GM12891 (cell line): Measurements from ENCODE around the gene PPP4R3B. TPM values are rescaled to one million over a fixed set of nuclear protein-coding genes. Genes with fewer than 3 reads are reported as not detected.

Experiments
- DNase-seq: peaks from one replicate; pipeline ENCODE4 v3.0.0; 2011; ENCODE audit warnings: low spot score; ENCODE audit not compliant: insufficient read length
- FAIRE-seq: peaks from 2 replicates; lab custom pipeline; 2011; peaks lifted over from hg19 to GRCh38; lab: Jason Lieb, UNC
- PAX5 ChIP-seq: IDR thresholded peaks from 2 replicates; pipeline ENCODE4 v1.6.1; 2011; ENCODE audit warnings: low read length, moderate library complexity, mild to moderate bottlenecking; ENCODE audit not compliant: insufficient read depth, severe bottlenecking
- POLR2A ChIP-seq: IDR thresholded peaks from 2 replicates; pipeline ENCODE4 v1.6.1; 2011; ENCODE audit warnings: low read depth, low read length, control low read depth
- POLR2AphosphoS5 ChIP-seq: IDR thresholded peaks from 2 replicates; pipeline ENCODE4 v1.6.1; 2011; ENCODE audit warnings: low read depth, low read length, control low read depth
- POU2F2 ChIP-seq: IDR thresholded peaks from 2 replicates; pipeline ENCODE4 v1.6.1; 2011; ENCODE audit warnings: low read depth, mild to moderate bottlenecking, control low read depth, low read length, moderate library complexity
- SPI1 ChIP-seq: IDR thresholded peaks from 2 replicates; pipeline ENCODE4 v1.6.1; 2011; ENCODE audit warnings: low read depth, low read length, control low read depth
- TAF1 ChIP-seq: IDR thresholded peaks from 2 replicates; pipeline ENCODE4 v1.6.1; 2011; ENCODE audit warnings: low read depth, low read length, control low read depth
- polyA plus RNA-seq: library from polyadenylated mRNA; unstranded; fragments of >200 nt; gene quantifications from one replicate; pipeline ENCODE4 v1.2.1, GENCODE V29; 2012; ENCODE audit warnings: low read depth, missing spikeins, inconsistent platforms; ENCODE audit not compliant: missing spikeins

The PPP4R3B gene
- 24.3 TPM for polyA plus RNA-seq

DNA sequence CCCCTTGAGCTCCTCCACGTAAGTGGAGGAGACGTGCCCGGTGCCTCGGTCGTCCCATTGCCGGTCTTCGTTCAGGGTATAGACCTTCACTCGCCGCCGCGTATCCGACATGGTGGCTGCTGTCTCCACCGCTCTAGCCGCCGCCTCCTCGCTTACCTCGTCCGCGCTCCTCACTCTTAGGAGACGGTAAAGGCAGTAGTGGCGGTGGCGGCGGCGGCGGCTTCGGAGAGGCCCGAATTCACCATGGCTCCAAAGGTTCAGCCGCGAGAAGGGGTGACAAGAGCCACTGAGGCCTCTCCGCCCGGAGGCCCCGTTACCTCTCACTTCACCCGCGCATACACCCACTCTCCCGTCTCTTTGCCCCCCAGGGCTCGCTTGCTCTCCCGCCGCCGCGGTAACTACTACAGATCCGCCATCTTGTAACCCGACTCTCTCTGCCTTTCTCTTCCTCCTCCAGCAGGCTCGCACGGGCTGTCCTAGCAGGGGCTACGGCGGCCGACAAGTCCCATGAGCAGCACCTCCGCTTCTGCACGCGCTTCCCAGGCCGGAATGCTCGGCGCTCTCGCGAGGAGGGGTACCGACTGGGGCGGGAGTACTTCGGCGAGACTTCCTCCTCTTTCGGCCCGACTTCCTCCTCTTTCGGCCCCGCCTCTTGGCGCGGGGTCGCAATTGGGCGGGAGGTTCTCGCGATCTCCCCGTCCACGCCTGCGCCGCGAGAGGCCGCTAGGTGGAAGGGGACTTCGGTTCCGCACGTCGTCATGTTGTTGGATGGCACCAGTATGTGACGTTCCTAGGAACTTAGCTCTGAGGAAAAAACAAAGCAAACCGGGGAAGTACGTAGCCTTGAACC is at the start of gene PPP4R3B:
Gene PPP4R3B, minus strand, starts transcription at position 448 of the 850 bp plus-strand sequence. Its CDS starts 337 bp downstream, at position 111.
- peak; percentile 94 for TF ChIP-seq POLR2AphosphoS5
- TF ChIP-seq PAX5: no peak
- peak; percentile 78 for TF ChIP-seq SPI1
- TF ChIP-seq POLR2A: peak; percentile 96
- TF ChIP-seq POU2F2: peak; percentile 34; the same call in 1 of the 2 replicates
- TF ChIP-seq TAF1: peak; percentile 82
- FAIRE-seq (peak; percentile 97), DNase-seq (peak; percentile 81)

DNA sequence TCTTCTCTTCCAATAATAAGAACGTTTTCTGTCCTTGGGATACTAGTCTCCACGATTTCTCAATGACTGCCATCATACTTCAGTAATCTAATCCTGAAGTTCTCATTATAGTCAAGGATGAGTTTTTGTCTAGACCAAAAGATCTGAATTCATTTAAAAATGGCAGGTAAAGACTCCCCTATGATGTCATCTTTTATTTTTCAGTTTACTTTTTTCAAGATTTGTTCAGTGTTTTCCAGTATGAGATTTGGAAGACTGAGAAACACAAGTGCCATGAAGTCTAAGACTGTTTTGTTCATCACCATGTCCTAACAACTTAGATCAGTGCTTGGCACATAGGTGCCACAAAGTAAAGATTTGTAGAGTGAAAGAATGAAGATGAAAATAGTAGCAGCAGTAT is 35.8 kb upstream of the PPP4R3B start:
- no peak for FAIRE-seq
- DNase-seq: no peak

GRCh38 chr2:55649211-55649610 is 31.8 kb upstream of the PPP4R3B start:
- DNase-seq (no peak), FAIRE-seq (no peak)
- TF ChIP-seq PAX5: no peak
- no peak for TF ChIP-seq TAF1
- TF ChIP-seq POLR2AphosphoS5: no peak
- TF ChIP-seq POU2F2: no peak
- TF ChIP-seq POLR2A: no peak
- TF ChIP-seq SPI1: no peak

More for the DNA sequence above, 35.8 kb upstream of the PPP4R3B start:
- TF ChIP-seq POLR2AphosphoS5 (no peak), SPI1 (no peak), TAF1 (no peak), PAX5 (no peak), POU2F2 (no peak), POLR2A (no peak)

DNA sequence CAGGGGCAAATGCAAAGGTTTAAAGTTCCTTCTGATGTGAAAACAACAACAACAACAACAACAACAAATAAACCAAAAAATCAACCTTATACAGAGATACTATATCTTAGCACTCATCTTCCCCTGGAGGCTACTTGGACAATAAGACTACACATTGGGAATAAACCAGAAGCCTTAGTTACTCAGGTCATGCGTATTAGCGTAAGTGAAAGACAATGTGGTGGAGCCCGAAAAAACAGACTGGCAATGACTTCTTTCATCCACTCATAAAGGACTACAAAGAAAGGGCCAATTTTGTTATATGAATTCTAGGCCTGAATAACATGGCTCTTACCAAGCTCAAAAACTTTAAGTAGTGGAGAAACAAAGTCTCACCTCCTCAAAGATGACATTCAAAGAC is 19.4 kb upstream of the PPP4R3B start:
- DNase-seq (no peak), FAIRE-seq (no peak)
- no peak for TF ChIP-seq SPI1
- no peak for TF ChIP-seq TAF1
- TF ChIP-seq PAX5: no peak
- no peak for TF ChIP-seq POLR2AphosphoS5
- no peak for TF ChIP-seq POLR2A

GRCh38 chr2:55628931-55629330 is 11.5 kb upstream of the PPP4R3B start:
- FAIRE-seq (no peak), DNase-seq (no peak)
- TF ChIP-seq SPI1 (no peak), PAX5 (no peak), POLR2A (no peak), POU2F2 (no peak)

DNA sequence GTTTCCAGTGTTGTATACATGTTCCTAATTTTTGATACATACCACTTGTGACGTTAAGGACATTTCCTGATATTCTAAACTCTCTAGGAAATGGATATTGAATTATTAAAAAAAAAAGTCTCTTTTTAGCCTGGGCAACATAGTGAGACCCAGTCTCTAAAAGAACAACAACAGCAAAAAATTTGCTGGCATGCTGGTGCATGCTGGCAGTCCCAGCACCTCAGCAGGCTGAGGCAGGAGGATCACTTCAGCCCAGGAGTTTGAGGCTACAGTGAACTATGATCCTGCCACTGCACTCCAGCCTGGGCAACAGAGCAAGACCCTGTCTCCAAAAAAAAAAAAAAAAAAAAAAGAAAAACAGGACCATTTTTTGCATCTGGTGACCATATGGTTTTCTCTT is 10.5 kb upstream of the PPP4R3B start:
- FAIRE-seq (no peak), DNase-seq (no peak)
- TF ChIP-seq POU2F2 (no peak), TAF1 (no peak), POLR2A (no peak), POLR2AphosphoS5 (no peak), PAX5 (no peak), SPI1 (no peak)

GRCh38 chr2:55621802-55622201 is 4.4 kb upstream of the PPP4R3B start:
- TF ChIP-seq SPI1 (no peak), TAF1 (no peak), POLR2A (no peak), PAX5 (no peak), POLR2AphosphoS5 (no peak), POU2F2 (no peak)
- FAIRE-seq (no peak), DNase-seq (no peak)

DNA sequence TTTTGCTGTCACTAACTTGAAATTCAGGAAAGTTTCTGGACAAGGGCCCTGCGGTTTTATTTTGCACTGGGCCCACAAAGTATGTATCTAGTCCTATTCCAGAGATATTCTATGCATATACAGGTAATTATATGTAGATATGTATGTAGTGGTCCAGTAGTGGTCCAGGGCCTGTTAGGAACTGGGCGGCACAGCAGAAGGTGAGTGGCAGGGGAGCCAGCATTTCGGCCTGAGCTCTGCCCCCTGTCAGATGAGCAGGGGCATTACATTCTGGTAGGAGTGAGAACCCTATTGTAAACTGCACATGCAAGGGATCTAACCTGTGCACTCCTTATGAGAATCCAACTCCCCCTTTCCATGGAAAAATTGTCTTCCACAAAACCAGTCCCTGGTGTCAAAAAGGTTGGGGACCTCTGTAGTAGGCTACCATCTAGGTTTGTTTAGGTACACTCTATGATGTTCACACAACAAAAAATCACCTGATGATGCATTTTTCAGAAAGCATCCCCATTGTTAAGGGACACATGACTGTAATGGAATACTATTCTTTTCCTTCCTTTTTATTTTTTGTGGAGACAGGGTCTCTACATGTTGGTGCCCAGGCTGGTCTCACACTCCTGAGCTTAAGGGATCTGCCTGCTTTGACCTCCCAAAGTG is 2.8 kb upstream of the PPP4R3B start:
- FAIRE-seq (no peak), DNase-seq (no peak)
- no peak for TF ChIP-seq POLR2A
- no peak for TF ChIP-seq TAF1
- TF ChIP-seq POU2F2: no peak
- TF ChIP-seq SPI1: no peak
- TF ChIP-seq PAX5: no peak
- no peak for TF ChIP-seq POLR2AphosphoS5

DNA sequence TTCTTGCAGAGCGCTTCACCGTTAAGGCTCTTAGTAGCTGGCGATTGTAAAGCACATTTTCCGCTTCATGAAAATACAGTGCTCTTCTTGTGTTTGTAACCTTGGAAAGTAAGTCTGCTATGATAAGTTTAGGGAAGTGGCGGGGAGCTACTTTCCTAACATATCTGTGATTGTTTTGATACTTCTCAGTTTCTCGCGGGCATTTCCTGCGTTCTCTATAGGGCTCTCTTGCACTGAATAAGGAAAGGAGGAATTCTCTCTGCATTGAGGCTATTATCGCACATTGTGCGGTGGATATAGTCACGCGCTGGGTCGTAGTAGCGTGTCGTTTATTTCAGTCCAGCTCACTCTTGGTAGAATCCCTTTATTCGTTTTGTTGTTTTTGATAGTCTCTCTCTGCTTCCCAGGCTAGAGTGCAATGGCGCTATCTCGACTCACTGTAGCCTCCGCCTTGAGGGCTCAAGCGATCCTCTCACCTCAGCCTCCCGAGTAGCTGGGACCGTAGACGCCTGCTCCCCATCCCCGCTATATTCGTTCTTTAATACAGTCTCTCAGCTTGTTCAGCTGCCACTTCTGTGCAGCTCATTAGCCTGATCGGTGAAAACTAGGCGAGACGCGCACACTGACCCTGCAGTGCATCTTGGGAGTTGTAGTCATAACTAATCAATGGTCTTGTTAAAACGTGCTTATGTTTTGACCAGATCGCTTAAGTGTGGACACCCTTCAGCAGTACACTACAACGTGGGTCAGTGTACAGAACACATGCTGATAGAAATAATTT is 1.0 kb upstream of the PPP4R3B start:
- no peak for TF ChIP-seq POU2F2
- TF ChIP-seq POLR2AphosphoS5: no peak
- TF ChIP-seq PAX5: no peak
- TF ChIP-seq TAF1: no peak
- 0 out of 2 replicates have a peak, but pooled peaks have one; percentile 21 for TF ChIP-seq POLR2A
- peak; percentile 47; the same call in 1 of the 2 replicates for TF ChIP-seq SPI1
- DNase-seq: peak; percentile 36
- FAIRE-seq: peak; percentile 90
